Aorta (tissue), 5 donors: Measurements from ENCODE around the gene RHNO1. TPM values are rescaled to one million over a fixed set of nuclear protein-coding genes. Genes with fewer than 3 reads are reported as not detected.

ENCODE experiments used
- ATAC-seq: fragments of 200-7000 bp; cut with Tn5 transposase; one replicate; pipeline ENCODE4 v1.9.1; 2022; ENCODE audit warnings: moderate library complexity; ENCODE audit not compliant: low FRiP score
- DNase-seq, 2 donors: peaks; one replicate each; pipeline ENCODE4 v3.0.0-alpha.2; 2020
- H3K27ac ChIP-seq, 2 donors: one replicate each; pipeline ENCODE4 v1.5.1; 2013; ENCODE audit warnings: low read length in 2 of 2, mild to moderate bottlenecking in 2 of 2, moderate library complexity in 2 of 2, control low read depth in 1 of 2, inconsistent platforms in 1 of 2, low read depth in 1 of 2
- H3K27me3 ChIP-seq, 2 donors: one replicate each; pipeline ENCODE4 v1.6.1; 2013; ENCODE audit warnings: control low read depth in 1 of 2, low read length in 1 of 2, mild to moderate bottlenecking in 1 of 2, moderate library complexity in 1 of 2; ENCODE audit not compliant: insufficient read depth in 2 of 2, control insufficient read depth in 1 of 2
- H3K36me3 ChIP-seq, 2 donors: one replicate each; pipeline ENCODE4 v1.6.1; 2013; ENCODE audit warnings: control low read depth in 1 of 2, low read length in 1 of 2, mild to moderate bottlenecking in 1 of 2; ENCODE audit not compliant: insufficient read depth in 2 of 2, control insufficient read depth in 1 of 2
- H3K4me1 ChIP-seq, 2 donors: one replicate each; pipeline ENCODE4 v1.6.1; 2013; ENCODE audit warnings: low read length in 2 of 2, control low read depth in 1 of 2, mild to moderate bottlenecking in 1 of 2, moderate library complexity in 1 of 2; ENCODE audit not compliant: insufficient read depth in 2 of 2, control insufficient read depth in 1 of 2
- H3K4me3 ChIP-seq, 2 donors: one replicate each; pipeline ENCODE4 v1.5.1; 2013; ENCODE audit warnings: low read length in 2 of 2, control low read depth in 1 of 2, mild to moderate bottlenecking in 1 of 2
- H3K9me3 ChIP-seq: one replicate; pipeline ENCODE4 v1.6.1; 2013; ENCODE audit warnings: mild to moderate bottlenecking, low read length; ENCODE audit not compliant: control insufficient read depth
- WGBS, 2 donors: extraction: QIAGEN DNeasy Blood & Tissue Kit; methylation state at CpG; one replicate each; pipeline ENCODE4 v1.1.7; 2013; 5-methylcytosine and 5-hydroxymethylcytosine counted together
- intact Hi-C, 2 donors: fragments of 100-400 bp; cut with DNase I; formaldehyde crosslinking; loops; one replicate each; pipeline versions ENCODE4 v1.14.2 to v1.15.0; 2022
- long read RNA-seq, 2 donors: library from polyadenylated mRNA; unstranded; transcript quantifications; one replicate each; pipeline ENCODE4 v2.0.0, GENCODE V29; 2020 to 2021
- polyA plus RNA-seq, 2 donors: library from polyadenylated mRNA; stranded (reverse); fragments of 200-250 nt; gene quantifications; one replicate each; pipeline ENCODE4 v1.2.3, GENCODE V29; 2013
- total RNA-seq, 2 donors: library from RNA; stranded (reverse); fragmentation: NEBNext Ultra II Directional; extraction: Animal tissue kit (Norgen Biotek cat#: 25700); gene quantifications; one replicate each; pipeline ENCODE4 v1.2.1, GENCODE V29; 2021
- donor health status: healthy with polysubstance abuse.
- donor health status: Bipolar disorder and iron deficiency.
- donor health status: DM: no; HTN: no; CAD: no.
- donor health status: DM: no; HTN: no; CAD: no.
- donor health status: DM: yes; HTN: yes; CAD: no.

RHNO1 gene, protein sequence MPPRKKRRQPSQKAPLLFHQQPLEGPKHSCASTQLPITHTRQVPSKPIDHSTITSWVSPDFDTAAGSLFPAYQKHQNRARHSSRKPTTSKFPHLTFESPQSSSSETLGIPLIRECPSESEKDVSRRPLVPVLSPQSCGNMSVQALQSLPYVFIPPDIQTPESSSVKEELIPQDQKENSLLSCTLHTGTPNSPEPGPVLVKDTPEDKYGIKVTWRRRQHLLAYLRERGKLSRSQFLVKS
- total RNA-seq (10 to 100 TPM in 1 of 2 donors, 1 to 10 TPM in 1; 7.9 to 12.5 TPM), polyA plus RNA-seq (10 to 100 TPM in 1 of 2 donors, 1 to 10 TPM in 1; 5.0 to 11.4 TPM)
- long read RNA-seq, donor 1, transcript RHNO1-204 (3 exons, 1,870 nt): major isoform, 35 of 50 reads
- long read RNA-seq, donor 1, transcript RHNO1-203 (2 exons, 1,605 nt): minor isoform, 6 of 50 reads
- long read RNA-seq, donor 1, partial matches to known transcripts: 6 of 50 reads
- long read RNA-seq, donor 1, other reads (novel, unspliced or antisense): 1 of 50 reads
- long read RNA-seq, donor 2, transcript RHNO1-204 (3 exons, 1,870 nt): major isoform, 5 of 9 reads
- long read RNA-seq, donor 2, partial matches to known transcripts: 1 of 9 reads
- long read RNA-seq, donor 2, other reads (novel, unspliced or antisense): 1 of 9 reads

DNA sequence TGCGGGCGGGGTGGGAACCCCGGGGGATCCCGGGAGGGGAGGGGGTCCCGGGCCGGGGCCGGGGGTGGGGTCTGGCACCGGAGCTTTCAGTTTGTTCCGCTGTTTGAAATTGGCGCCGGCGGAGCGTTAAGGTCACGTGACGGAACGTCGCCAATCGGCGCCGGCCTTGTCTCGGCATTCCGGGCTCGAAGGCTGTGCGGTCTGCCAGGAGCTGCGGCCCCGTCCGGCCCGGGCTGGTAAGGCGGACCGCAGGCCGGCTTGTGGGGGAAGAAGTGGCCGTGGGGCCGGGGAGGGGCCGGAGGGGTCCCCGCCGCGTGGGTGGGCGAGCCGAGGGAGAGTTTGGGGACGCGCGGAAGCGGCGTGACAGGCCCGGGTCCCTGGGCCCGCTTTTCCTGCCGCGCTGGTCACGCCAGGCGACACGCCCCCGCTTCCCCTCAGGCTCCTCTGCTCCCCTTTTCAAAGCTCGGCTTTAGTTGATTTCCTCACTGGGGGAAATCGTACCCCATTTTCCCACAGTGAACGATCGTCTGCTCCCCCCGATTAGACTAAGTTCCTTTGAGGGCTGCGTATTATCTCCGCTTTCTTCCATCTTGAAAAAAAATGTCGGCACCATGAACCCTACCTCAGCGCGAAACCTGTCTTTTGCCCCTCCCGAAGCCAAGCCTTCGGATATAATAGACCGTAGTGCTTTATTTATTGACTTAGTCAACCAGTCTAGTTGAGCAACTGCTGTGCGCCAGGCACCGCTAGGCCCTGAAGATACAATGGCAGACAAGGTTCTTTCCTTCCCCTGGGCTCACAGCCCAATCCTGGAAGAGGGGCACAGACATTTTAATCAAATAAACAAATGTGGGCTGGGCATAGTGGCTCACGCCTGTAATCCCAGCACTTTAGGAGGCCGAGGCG lies at the start of gene RHNO1, which contains the start of gene FOXM1:
RHNO1 (plus strand) TSS at position 177 of the 906 bp plus-strand sequence. CDS start 8,144 bp downstream, outside the sequence.
FOXM1 (minus strand) TSS at position 128 of the 906 bp plus-strand sequence. CDS start 2,696 bp downstream, outside the sequence.
- 1% methylated on average over 54 to 70 of the region's 70 CpGs for WGBS, 2 donors
- ATAC-seq (peak; percentile 95), DNase-seq (peak; percentile 94 to 96)
- peak within 1 kb of the TSS in 1 of 2 donors; percentile 80 for H3K27ac ChIP-seq
- H3K9me3 ChIP-seq: no peaks in the 10 kb centered on the region
- intact Hi-C loops: no loop called here
- no peaks in the 10 kb centered on the region for H3K4me1 ChIP-seq
- H3K36me3 ChIP-seq: no peaks in the 10 kb centered on the region
- H3K4me3 ChIP-seq: peak within 1 kb of the TSS; percentile 87 to 97
- no peaks in the 10 kb centered on the region for H3K27me3 ChIP-seq

DNA sequence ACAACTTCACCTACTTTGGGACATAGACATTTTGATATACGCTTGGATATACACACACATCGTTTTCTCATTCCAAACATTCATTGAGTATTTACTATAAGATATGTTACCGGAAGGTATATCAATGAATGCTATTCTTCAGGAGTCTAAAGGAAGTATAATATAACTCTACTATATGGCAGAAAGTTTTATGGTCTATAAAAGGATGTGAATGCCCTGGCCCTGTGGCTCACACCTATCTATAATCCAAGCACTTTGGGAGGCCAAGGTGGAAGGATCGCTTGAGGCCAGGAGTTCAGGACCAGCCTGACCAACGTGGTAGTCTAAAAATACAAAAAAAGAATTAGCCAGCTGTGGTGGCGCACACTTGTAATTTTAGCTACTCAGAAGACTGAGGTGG lies 47.7 kb upstream of the RHNO1 start:
- Histone ChIP-seq H3K9me3 (no peaks in the 10 kb centered on the region), H3K4me3 (no peak overlapping the region), H3K36me3 (peaks cover 4 to 5% of the 10 kb centered on the region in 2 donors), H3K27me3 (no peaks in the 10 kb centered on the region), H3K4me1 (no peaks in the 10 kb centered on the region), H3K27ac (no peak overlapping the region)
- DNase-seq (no peak), ATAC-seq (no peak)
- intact Hi-C loops: no loop called here
- WGBS, 2 donors: 91 to 95% methylated on average over 6 of the region's 6 CpGs

DNA sequence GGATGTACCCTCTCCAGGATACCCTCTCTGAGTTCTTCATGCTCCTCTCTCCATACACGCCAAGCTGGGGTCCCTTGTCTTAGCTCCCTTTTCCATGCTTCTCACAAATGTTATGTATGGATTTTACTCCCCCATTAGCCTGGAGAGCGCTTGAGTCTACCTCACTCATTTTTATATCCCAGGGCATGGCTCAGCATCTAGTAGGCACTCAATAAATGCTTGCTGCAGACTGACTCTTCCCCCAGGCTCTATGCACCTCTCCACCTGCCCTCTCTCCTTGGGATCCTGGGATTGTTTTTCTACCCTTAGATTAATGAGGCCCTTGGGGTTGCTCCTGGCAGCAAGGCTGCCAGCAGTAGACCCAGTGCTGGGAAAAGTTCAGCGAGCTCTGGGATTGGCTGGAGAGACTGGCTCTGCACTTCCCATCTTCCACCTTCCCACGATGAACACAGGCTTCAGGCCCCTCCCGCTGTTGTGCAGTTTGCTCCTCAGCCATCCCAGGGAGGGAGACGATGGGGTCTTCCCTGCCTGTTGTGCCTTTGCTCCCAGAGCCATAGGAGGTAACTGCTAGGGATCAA lies 44.4 kb upstream of the RHNO1 start:
- intact Hi-C loops: no loop called here

DNA sequence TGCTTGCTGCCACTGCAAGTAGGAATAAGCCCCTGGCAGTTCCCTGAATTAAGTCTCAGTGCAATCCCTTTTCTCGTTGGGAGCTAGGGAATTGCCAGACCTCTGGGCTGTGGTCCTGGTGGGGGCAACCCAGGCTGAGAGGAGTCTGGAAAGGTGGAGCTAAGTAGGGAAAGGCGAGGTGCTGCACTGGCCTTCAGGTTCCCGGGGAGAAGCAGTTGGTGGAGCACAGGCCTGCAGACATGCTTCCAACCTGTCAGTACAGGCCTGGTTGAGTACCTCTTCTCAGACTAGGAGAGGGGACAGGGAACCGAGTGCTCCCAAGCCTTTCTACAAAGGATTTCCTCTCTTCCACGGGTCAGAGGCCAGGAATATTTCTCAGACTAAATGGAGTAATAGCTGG lies 43.7 kb upstream of the RHNO1 start:
- intact Hi-C loops: no loop called here
- DNase-seq (no peak), ATAC-seq (no peak)
- no peaks in the 10 kb centered on the region for H3K27me3 ChIP-seq
- H3K36me3 ChIP-seq: no peaks in the 10 kb centered on the region
- H3K4me3 ChIP-seq: no peak overlapping the region
- no peak overlapping the region for H3K27ac ChIP-seq
- H3K9me3 ChIP-seq: no peaks in the 10 kb centered on the region
- H3K4me1 ChIP-seq: no peaks in the 10 kb centered on the region
- WGBS, 2 donors: 28 to 39% methylated on average over 5 of the region's 5 CpGs

More for the DNA sequence above, 44.4 kb upstream of the RHNO1 start:
- ATAC-seq (no peak), DNase-seq (no peak)
- no peaks in the 10 kb centered on the region for H3K36me3 ChIP-seq
- no peaks in the 10 kb centered on the region for H3K4me1 ChIP-seq
- no peaks in the 10 kb centered on the region for H3K27me3 ChIP-seq
- no peaks in the 10 kb centered on the region for H3K9me3 ChIP-seq
- H3K4me3 ChIP-seq: no peak overlapping the region
- 32 to 44% methylated on average over 6 of the region's 6 CpGs for WGBS, 2 donors
- H3K27ac ChIP-seq: no peak overlapping the region

DNA sequence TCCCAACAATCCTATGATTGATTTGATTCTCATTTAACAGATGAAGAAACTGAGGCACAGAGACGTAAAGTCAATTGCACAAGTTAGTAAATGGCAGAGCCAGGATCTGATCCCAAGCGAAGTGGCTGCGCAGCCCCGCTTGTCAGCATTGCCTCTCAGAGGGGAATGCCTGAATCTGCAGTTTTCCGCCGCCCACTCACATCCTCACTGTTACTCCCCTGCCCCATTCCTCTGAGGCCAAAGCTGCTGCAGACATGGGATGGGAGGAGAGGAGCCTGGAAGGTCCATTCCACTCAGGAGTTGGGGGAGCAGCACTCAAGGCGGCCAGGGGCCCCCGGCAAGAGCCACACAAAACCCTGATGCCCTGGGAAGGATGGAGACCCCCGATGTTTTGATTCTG lies 43.2 kb upstream of the RHNO1 start:
- Histone ChIP-seq H3K36me3 (no peaks in the 10 kb centered on the region), H3K4me3 (no peak overlapping the region), H3K27me3 (no peaks in the 10 kb centered on the region), H3K9me3 (no peaks in the 10 kb centered on the region), H3K4me1 (no peaks in the 10 kb centered on the region), H3K27ac (no peak overlapping the region)
- ATAC-seq (peak; percentile 33), DNase-seq (no peak)
- 30 to 53% methylated on average over 9 of the region's 9 CpGs for WGBS, 2 donors
- intact Hi-C loops: no loop called here

DNA sequence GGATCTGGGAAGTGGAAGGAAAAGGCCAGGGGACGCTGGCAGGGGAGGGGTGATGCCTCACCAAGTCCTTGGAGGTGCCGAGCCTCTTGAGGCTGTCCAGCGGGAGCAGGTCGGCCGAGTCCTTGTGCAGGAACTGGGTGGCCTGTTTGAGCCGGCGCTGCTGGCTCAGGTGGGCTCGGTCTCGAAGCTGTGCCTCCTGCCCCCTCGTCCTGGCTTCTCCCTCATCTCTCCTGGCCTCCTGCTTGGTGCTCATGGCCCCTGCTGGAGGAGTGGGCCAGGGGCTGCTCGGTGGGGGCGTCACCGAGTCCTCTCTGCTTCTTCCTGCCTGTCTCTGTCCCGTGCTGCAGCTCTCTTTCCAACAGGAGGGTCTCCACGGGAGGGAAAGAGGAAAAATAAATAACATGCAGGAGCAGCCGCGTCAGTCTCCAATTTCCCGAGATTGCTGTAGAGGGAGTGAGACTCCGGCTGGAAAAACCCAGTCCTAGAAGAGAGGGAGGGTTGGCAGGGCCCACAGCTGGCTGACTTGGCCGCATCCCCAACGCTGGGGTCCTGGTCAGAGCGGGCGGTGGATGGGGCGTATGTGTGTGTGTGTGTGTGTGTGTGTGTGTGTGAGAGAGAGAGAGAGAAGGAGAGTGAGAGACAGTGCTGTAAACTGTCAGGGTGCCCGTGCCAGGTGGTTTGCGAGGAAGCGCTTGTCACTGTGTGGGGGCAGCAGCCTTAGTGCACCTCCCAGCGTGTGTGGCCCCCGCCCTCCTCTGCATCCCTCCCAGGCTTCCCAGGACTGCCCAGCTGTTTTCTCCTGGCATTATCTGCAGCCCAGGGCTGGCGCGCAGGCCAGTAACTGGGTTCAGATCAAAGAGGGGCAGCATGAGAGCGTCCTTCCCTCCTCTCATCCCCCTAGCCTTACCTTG lies 42.2 kb upstream of the RHNO1 start, which contains the start of gene NRIP2:
NRIP2 (minus strand) TSS at position 455 of the 911 bp plus-strand sequence; CDS start at position 403, 52 bp downstream.
- Histone ChIP-seq H3K4me3 (no peak within 1 kb of the TSS), H3K27me3 (no peaks in the 10 kb centered on the region), H3K36me3 (no peaks in the 10 kb centered on the region), H3K27ac (no peak within 1 kb of the TSS), H3K4me1 (no peaks in the 10 kb centered on the region), H3K9me3 (no peaks in the 10 kb centered on the region)
- intact Hi-C loops: no loop called here
- WGBS, 2 donors: 5% methylated on average over 31 to 32 of the region's 32 CpGs
- DNase-seq (peak in 1 of 2 donors; percentile 72), ATAC-seq (peak; percentile 73)

DNA sequence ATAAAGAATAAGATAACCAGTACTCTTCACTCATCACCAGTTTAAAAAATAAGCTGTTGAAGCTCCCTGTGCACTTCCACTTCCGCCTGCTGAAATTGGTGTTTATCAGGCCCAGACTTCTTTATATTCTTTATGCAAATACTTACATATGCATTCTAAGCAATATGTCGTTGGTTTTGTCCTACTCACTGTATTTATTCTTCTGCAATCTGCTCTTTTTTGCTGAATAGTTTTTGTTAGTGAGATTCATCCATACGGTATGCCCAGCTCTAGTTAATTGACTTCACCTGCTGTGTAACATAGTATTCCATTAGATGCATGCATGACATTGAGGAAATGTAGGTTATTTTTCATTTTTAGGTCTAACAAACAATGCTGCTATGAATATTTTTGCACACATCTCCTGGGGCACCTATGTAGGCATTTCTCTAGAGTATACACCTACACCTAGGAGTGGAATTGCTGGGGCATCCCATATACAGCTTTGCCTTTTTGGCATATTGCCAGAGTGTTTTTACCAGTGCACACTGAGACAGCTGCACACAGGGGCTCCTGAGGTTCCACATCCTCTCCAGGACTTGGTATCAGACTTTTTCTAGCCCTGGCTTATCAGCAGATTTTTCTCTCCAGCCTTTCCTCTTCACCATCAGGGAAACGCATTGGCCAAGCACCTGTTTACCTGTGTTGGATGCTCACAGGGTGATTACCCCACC lies 41.2 kb upstream of the RHNO1 start:
- Histone ChIP-seq H3K27me3 (no peaks in the 10 kb centered on the region), H3K4me1 (no peaks in the 10 kb centered on the region), H3K36me3 (no peaks in the 10 kb centered on the region), H3K4me3 (no peak overlapping the region), H3K9me3 (no peaks in the 10 kb centered on the region), H3K27ac (no peak overlapping the region)
- DNase-seq (no peak), ATAC-seq (no peak)
- WGBS, 2 donors: 77 to 88% methylated on average over 4 of the region's 4 CpGs
- intact Hi-C loops: no loop called here
